HG02973 (cell line): ENCODE results near the gene RENBP.

Experiments used
- ATAC-seq: cut with Tn5 transposase; IDR thresholded peaks from one replicate; pipeline ENCODE4 v1.9.1; 2021; ENCODE audit warnings: moderate library complexity; ENCODE audit not compliant: unreplicated experiment

Gene RENBP

DNA sequence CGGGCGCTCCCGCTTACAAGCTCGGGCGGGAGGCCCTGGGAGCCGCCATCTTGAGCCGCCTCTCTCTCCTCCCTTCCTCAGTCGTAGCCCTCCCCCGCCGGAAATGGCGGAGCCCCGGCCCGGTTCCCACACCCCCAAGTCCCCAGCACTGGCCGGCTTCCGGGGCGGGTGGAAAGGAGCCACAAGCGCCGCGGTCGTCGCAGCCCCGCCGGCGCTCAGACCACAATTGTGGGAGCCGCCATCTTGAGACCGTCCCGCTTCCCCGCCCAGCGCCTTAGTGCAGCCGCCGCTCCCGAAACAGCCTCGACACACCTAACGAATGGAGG, 26.6 kb upstream of the RENBP start:
- peak; percentile 26 for ATAC-seq

DNA sequence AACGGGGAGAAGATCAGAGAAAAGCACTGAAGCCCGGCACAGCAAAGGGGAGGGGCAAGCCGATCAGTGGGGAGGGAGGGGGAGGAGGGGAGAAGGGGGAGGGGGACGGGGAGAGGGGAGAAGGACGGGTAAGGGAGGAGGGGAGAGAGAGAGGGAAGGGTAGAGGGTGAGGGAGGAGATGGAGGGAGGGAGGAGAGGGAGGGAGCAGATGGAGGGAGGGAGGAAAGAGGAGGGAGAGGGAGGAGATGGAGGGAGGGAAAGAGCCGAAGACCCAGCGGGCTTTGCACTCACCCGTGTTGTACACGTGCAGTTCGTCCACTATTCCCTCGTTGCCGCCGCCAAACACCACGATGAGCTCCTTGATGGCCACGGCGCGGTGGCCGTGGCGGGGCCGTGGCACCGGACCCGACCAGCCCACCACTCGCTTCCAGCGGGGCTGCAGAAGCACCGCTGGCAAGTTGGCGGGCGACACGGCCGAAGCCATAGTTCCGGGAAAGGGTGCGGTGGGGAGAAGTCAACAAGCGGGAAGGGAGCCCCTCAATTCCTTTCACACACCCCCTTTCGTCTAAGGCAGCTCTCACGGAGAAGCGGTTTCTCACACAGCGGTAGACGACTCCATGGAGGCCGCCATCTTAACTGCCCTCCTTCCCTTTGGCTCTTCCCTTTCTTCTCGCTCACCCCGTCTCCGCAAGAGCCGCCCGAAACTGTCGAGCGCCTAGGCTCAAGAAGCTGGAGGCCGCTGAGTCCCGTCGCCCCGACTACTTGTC, 26.1 kb upstream of the RENBP start:
- no peak for ATAC-seq

DNA sequence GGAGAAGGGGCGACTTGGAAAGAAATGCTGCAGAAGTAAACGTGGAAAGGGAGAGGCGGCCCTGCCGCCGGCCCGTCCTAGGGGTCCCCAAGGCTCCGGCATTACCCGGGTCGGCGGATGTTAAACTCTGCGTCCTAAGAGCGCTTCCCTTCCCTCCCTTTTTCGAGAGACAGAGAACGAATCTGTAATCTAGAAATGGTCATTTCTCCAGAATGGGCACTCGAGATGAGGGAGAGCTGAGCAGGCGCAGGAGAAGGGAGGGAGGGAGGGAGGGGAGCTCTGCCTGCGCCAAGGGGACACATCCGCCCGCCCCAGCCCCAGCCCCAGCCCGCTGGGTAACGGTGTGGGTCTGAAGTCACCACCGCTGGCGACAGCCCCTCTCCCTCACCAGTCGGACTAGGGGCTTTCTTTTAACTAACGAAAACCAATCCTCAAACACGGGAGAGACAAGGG, 25.5 kb upstream of the RENBP start:
- no peak for ATAC-seq

DNA sequence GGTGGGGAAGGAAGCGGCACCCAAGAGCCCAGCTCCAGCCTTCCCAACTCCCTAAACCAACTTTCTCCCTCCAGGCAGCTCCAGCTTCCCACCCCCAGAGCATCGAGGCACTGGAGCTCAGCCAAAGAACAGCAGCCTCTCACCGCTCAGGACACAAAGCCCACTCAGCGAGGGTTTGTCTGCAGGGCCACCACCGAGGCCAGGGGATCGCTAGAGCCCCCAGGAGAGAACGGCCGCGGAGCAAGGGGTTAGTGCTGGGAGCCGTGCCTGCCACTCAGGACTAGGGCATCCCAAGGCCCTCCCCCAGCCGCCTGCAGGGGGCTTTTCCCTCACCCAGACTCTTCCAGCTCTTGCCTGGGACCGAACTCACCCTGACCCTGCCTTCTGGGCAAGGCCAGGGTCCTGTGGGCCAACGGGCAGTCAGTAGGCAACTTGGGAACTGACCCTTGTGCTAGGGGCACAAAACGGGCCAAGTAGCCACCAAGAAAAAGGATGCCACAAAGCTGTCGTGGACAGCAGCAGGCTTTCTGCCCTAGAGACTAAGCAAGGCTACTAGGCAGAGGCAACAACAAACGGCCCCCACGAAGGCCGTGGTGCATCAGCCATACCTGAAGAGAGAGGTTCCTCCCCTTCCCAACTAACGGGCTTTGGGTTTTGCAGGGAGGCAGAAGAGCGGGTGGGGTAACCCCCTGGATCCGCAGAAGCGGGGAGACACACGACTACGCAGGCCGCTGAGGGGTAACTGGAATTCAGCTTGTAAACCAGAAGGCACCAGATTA, 24.9 kb upstream of the RENBP start:
- ATAC-seq: no peak

DNA sequence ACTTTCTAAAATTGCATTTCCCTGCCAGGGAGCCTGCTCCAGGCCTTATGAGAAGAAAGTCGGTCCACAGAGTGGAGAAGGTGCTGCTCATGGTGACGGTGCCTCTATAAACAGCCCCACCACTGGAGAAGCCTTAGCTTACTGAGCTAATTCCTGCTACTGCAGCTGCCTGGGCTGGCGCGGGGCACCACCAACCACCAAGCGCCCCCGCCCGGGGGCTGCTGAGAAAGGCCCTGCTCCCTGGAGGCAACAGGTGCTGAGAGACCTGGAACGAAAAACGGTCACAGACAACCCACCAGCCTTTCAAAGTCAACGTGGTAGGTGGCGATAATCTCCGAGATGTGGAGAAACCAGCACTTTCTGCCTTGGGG, 24.3 kb upstream of the RENBP start:
- no peak for ATAC-seq

DNA sequence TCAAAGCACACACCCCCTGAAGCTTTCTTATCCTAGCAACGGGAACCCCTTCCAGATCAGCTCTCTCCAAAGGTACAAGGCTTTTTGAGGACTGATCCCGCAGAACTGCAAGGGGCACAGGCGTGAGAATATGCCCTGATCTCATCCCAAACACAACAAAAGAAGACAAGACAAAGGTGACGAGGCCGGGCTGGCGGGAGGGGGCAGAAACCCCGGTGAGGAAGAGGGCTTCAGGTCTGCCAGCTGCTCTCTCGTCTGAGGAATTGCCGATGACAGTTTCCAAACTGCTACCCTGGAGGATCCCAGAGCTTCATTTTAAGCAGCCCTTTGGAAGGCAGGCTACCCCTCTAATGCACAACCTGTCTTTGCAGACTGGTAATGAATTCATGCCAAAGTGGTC, 23.8 kb upstream of the RENBP start:
- ATAC-seq: no peak

DNA sequence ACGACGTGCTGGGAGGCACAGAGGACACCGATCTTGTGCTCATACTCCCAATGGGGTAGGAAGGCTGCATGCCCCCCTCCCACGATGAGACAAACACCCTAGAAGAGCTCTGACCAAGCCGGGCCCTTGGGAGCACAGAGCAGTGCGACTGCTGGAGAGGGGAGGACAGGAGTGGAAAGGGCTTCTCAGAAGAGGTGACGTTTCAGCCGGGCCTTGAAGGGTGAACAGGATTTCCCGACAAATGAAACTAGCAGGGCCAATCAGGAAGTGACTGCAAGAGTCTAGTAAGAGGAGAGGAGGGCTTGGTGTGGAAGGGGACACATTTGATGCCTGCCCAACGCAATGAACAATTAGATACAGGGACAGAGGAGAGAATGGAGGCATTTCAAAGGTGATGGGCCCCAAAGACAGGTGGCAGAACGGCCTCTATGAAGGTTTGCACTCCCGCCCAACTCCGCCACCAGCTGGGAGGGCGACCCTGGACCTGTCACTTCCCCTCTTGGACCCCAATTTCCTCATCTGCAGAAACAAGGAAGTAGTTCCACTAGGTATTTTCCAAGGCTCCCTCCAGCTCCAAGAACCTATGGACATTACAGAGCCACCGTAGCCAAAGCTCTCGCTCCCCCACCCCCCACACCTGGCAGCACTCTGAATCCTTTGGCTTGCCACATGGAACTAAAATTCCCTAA, 23.2 kb upstream of the RENBP start:
- no peak for ATAC-seq

DNA sequence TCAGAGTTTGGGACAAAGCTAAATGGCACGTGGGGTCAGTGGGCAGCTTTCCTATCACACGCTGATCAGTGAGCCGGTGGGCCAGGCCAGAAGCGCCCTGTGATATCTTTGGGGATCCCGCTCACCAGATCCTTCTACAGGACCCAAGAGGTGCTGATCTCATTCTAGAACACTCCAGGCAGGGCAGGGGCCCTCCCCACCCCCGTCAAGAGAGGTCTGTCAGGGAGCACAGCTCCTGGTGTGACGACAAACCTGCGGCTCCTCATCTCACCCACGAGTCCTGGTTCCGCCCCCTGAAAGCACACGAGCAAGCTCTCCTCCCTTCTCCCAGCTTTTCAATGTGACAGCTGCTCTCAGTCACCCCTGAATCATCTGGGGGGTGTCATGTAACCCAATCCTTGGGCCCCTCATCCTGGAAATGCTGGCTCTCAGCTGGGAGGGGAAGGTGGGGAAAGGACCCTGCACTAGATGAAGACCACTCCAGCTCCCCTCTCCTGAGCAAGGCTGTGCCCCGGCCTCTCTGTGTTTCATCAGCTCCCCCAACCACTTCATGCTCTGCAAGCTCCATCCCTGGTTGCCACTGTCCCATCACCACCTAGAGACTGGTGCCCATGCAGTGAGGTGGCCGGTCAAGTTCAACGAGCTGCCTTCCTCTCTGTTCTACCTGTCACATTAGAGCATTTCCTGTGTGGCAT, 22.5 kb upstream of the RENBP start:
- no peak for ATAC-seq

DNA sequence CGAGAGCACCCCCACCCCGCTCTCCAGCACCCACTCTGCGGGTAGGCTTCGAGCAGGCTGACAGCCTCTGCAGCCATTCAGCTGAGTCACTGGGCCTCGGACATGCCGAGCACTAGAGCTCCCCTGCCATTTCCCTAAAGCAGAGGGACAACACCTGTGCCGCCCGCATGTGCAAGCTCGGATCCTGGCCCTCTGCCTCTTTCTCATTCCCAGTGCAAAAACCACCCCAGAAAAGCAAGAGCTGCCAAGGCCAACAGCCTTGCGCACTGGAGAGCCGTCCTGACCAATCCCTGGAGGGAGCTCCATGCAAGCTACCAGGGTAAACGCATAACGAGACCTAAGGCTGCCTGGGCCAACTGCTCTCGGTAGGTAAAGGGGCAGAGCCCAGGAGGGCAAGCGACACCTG, 21.8 kb upstream of the RENBP start:
- ATAC-seq: no peak

DNA sequence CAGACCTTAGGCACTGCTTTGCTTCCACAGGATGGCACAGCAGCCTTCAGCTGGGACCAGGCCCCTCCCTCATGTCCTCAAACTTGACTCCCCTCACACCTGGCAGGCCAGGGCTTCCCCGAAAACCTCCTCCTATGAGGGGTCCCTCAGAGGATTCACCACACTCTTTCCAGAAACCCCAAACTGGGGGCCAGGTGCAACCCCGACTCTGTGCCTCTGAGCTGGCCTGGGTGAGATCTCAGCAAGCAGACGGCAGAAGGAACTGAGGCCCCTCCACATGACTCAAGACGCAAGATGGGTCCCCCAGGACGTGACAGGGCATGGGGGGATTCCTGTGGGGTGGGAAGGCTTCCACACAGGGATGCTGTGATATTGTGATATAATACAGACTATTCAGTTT, 21.0 kb upstream of the RENBP start:
- ATAC-seq: no peak

DNA sequence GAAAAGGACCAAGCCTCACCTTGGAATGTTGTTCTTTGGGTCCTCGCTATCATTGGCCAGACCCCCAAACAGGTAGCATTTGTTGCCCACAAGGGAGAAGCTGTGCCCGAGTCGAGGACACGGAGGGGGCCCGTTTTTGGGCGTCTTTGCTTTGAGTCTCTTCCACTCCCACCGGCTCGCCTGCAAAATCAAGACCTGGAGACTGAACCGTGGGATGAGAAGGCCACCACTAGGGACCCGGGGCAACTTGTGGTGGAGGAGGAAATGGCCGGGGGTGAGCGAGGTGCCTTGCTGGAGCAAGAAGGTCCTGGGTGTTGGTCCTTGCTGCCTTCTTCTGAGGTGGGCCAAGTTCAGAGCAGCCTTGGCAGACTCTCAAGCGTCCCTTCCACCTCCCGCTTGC, 19.7 kb upstream of the RENBP start:
- no peak for ATAC-seq

DNA sequence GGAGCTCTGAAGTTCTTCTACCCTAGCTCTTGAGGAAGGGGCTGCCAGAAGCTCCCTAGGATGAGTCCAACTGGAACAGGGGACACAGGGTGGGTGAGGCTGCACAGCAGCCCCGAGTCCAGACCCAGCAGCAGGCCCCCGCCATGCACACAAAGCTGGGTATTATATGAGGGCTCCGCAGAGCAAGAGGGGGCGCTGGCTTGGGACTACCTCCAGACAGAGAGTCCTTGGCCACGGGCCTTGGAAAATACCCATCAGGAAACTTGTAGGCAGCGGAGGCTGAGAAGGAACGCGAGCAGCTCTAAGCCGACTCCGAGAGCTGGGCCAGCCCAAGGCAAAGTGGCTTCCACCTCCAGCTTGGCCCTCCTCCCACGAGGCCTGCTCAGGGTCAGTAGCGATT, 19.1 kb upstream of the RENBP start:
- no peak for ATAC-seq

DNA sequence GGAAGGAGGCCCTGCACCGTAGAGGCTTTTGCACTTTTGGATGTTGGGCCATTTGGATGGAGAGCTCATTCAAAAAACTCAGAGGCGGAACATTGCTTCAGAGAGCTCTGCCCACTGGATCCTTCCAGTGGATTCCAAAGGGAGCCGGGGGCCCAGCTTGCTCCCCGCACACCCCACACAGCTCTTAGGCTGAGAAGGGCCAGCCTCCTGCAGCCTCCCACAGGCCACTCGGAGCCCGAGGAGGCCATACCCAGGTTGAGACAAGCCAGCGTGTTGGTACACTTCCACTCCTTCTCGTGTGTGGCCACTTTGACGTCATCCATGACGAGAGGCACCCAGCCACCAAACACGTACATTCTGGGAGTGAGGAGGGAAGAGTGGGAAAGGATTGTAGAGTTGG, 16.8 kb upstream of the RENBP start:
- no peak for ATAC-seq

DNA sequence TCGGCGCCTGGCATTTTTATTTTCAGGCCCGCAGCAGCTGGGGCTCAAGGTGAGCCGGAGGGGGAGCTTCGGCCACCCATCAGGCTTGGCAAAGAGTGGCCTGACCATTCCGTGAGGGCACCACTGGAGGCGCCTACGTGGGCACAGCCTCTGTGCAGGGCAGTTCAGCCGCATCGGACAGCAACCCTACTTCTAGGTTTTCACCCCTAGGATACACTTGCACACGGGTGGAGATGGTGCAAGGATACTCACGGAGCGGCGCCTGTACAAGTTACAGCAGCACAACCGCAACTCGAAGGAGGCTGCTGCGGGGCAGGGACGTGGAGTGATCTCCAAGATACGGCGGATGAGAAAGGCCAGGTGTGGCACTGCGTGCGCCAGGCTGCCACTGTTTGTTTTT, 16.3 kb upstream of the RENBP start:
- no peak for ATAC-seq

DNA sequence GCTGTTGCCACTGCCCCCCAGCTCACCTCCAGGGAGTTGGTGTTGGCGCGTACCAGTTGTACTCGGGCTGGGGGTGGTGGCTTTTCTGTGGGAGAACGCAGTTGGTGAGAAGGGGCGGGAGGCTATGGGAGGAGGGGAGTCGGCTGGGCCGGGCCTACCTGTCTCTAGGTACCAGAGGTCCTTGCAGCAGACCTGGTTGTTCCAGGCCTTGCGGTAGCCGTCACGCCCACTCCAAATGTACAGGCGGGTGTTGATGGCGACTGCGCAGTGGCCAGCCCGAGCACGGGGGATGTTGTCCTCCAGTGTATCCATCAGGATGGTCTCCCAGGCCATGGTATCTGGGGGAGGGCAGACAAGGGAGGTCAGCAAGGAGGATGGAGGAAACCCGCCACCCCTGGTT, 15.6 kb upstream of the RENBP start:
- no peak for ATAC-seq

DNA sequence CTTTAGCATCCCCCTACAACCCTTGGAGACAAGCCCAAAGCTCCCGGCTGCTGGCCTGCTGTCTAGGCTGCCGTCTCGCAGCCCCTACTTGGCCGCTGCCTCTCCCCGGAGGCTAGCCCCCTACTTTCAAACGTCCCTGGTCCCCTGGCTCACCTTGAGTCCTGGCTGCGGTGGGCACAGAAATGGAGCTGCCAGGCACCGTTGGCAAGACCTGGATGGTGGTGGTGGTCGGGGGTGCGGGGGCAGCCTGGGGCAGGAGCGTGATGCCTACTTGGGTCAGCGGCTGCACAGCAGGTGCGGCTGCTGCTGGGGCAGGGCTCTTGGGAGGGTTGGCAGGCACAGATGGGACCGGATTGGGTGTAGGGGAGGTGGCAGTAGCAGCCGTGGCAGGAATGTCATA, 15.2 kb upstream of the RENBP start:
- no peak for ATAC-seq

DNA sequence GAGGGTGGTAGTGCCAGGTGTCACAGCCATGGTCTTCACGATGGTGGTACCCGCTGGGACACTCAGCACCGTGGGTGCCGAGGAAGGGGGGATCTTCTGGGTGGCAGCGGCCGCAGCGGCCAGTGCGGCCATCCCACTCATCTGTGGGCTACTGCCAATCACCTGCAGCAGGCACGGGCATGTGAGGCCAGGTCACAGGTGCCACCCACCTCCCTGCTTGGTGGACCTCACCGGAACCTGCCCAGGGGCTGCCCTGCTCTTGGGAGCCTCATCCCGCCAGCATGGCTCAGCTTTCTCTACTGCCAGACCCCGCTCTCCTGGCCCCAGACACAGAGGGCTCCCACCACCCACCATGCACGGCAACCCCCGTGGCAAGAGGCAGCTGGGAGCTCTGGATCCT, 14.2 kb upstream of the RENBP start:
- ATAC-seq: no peak

DNA sequence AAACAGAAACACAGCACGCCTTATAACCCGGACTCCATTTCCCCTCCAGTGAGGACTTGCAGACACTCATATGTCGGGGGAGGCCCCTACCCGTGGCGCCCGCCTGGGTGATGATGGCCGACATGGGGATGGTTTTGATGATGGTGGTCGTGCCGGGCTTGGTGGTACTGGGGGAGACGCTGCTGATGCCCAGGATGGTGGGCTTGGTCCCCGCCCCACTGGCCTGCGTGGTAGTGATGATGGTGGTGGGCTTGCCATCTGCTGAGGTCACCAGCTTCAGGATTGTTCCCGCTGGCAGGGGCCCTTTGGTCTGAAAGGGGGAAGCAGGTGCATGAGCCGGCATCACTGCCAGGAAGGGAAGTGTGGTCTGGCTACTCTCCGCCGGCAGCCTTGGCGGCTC, 12.8 kb upstream of the RENBP start:
- ATAC-seq: no peak

DNA sequence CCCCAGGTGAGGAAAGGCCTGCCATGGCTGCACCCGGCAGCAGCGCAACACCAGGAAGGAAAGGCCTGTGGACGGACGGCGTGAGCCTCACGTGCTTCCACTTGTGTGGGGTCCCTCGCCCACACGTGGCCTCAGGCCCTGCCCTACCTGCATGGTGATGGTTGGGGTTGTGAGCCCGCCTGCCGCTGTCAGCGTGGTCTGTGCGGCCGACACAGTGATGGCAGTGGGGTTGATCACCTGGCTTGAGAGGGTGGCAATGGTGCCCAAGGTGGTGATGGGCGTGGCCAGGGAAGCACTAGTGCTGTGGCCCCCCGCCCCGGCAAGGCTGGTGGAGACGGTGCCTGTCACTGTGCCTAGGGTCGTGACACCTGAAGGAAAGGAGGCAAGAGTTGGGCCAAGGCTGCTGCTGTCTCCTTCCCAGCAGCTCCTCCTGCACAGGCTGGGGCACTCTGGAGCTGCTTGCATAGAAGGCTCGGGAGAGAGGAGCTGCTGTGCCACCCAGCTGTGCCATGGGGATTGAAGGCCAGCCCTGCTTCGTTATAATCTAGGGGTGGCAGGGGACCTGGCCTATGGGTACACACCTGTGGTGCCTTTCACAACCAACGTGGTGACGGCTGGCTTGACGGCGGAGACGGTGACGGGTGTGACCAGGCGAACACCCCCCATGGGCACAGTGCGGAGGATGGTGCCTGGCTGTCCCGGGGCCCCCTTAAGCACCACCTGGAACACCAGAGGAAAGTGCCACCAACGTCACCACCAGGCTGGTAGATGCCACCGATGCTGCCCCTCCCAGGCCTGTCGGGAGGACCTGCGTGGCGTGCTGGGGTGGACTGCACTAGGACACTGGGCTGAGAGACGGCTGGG, 11.8 kb upstream of the RENBP start:
- ATAC-seq: no peak

DNA sequence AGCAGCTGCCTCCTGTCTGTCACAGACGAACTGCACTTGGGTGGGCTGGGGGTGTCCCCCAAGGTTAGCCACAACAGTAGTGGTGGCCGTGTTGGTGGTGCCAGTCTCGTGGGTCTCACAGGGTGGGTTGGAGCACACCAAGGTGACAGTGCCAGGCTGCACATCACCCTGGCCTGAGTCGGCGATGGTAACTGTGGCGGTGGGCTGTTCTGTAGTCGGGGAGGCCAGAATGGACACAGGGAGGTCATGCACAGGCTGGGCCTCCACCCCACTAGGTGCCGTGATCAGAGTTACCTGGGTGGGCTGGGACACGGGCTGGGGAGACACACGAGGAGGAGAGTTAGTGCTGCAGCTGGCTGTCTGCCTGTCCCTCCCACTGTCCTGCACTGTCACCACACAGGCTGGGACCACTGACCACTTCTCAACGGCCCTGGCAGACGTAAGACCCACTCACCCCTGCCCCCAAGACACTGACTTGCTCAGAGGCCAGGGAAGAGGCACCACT, 10.8 kb upstream of the RENBP start:
- no peak for ATAC-seq
